DND-41 (cell line): ENCODE data around the gene ROCK2.

Experiments used
- ATAC-seq: fragments of 200-7000 bp; cut with Tn5 transposase; 3 replicates; pipeline ENCODE4 v1.9.1; 2021; ENCODE audit warnings: low read depth; ENCODE audit not compliant: insufficient read depth
- DNase-seq: peaks from one replicate; pipeline ENCODE4 v3.0.0-alpha.2; 2020
- H2AFZ ChIP-seq: 2 replicates; pipeline ENCODE4 v1.6.0; 2012; ENCODE audit warnings: low read depth, low read length
- H3K27ac ChIP-seq: 2 replicates; pipeline ENCODE4 v1.5.1; 2012; ENCODE audit warnings: low read length, inconsistent platforms
- H3K27me3 ChIP-seq: fragments of 200-600 bp; sonication (generic); 2 replicates; pipeline ENCODE4 v1.6.0; 2012; ENCODE audit warnings: low read length, mild to moderate bottlenecking, inconsistent platforms; ENCODE audit not compliant: insufficient read depth, poor library complexity
- H3K36me3 ChIP-seq: 2 replicates; pipeline ENCODE4 v1.5.1; 2012; ENCODE audit warnings: low read length, inconsistent platforms; ENCODE audit not compliant: insufficient read depth
- H3K4me1 ChIP-seq: 2 replicates; pipeline ENCODE4 v1.5.1; 2012; ENCODE audit warnings: mild to moderate bottlenecking, low read length; ENCODE audit not compliant: insufficient read depth
- H3K4me2 ChIP-seq: 2 replicates; pipeline ENCODE4 v1.6.0; 2012; ENCODE audit warnings: mild to moderate bottlenecking, moderate library complexity, low read length, inconsistent platforms; ENCODE audit not compliant: insufficient read depth
- H3K4me3 ChIP-seq, 2 experiments: fragments of 200-600 bp in 1 of 2; shearing (Covaris generic) in 1 of 2; 2 replicates each; pipeline ENCODE4 v1.5.1; 2012 to 2016; ENCODE audit warnings: inconsistent platforms in 2 of 2, low read length in 2 of 2, mild to moderate bottlenecking in 2 of 2, low read depth in 1 of 2, moderate library complexity in 1 of 2
- H3K79me2 ChIP-seq: 2 replicates; pipeline ENCODE4 v1.6.0; 2012; ENCODE audit warnings: low read length, inconsistent platforms; ENCODE audit not compliant: insufficient read depth
- H3K9ac ChIP-seq: 2 replicates; pipeline ENCODE4 v1.6.0; 2012; ENCODE audit warnings: low read depth, mild to moderate bottlenecking, inconsistent platforms, low read length, moderate library complexity
- H3K9me3 ChIP-seq: 2 replicates; pipeline ENCODE4 v1.5.1; 2012; ENCODE audit warnings: low read length, moderate library complexity, mild to moderate bottlenecking, inconsistent platforms; ENCODE audit not compliant: insufficient read depth, severe bottlenecking
- H4K20me1 ChIP-seq: 2 replicates; pipeline ENCODE4 v1.6.0; 2012; ENCODE audit warnings: low read length; ENCODE audit not compliant: insufficient read depth
- EZH2 ChIP-seq: IDR thresholded peaks from 3 replicates; pipeline ENCODE4 v1.6.1; 2012; ENCODE audit warnings: borderline replicate concordance, low read depth, mild to moderate bottlenecking, moderate library complexity, low read length, inconsistent platforms; ENCODE audit not compliant: severe bottlenecking
- TF ChIP-seq, protein P1 (sequence below): IDR thresholded peaks from 2 replicates; pipeline ENCODE4 v1.5.1; 2012; ENCODE audit warnings: borderline replicate concordance, low read length, moderate library complexity, mild to moderate bottlenecking; ENCODE audit not compliant: poor library complexity, severe bottlenecking; ENCODE audit errors: extremely low read depth

ROCK2 gene

DNA sequence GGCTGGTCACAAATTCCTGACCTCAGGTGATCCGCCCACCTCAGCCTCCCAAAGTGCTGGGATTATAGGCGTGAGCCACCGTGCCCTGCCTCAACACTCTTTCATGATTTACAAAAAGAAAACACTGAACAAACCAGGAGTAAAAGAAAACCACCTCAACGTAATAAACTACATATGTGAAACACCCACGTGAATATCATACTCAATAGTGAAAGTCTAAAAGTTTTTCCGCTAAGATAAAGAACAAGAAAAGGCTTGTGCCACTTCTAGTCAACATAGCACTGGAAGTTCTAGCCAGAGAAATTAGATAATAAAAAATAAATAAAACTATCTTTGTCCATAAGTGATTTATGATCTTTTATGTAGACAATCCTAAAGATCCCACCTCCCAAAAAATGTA, 68.5 kb downstream of the ROCK2 start:
- no peak overlapping the region for H3K4me2 ChIP-seq
- TF ChIP-seq, protein P1, sequence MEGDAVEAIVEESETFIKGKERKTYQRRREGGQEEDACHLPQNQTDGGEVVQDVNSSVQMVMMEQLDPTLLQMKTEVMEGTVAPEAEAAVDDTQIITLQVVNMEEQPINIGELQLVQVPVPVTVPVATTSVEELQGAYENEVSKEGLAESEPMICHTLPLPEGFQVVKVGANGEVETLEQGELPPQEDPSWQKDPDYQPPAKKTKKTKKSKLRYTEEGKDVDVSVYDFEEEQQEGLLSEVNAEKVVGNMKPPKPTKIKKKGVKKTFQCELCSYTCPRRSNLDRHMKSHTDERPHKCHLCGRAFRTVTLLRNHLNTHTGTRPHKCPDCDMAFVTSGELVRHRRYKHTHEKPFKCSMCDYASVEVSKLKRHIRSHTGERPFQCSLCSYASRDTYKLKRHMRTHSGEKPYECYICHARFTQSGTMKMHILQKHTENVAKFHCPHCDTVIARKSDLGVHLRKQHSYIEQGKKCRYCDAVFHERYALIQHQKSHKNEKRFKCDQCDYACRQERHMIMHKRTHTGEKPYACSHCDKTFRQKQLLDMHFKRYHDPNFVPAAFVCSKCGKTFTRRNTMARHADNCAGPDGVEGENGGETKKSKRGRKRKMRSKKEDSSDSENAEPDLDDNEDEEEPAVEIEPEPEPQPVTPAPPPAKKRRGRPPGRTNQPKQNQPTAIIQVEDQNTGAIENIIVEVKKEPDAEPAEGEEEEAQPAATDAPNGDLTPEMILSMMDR = no peak
- no peak for TF ChIP-seq EZH2
- H3K9ac ChIP-seq = no peak overlapping the region
- H3K36me3 ChIP-seq = peaks cover 15% of the 10 kb centered on the region; the same call in 1 of the 2 replicates
- ATAC-seq = no peak
- peaks cover 17% of the 10 kb centered on the region; the same call in 1 of the 2 replicates for H3K79me2 ChIP-seq
- no peaks in the 10 kb centered on the region for H3K4me1 ChIP-seq
- no peak overlapping the region for H3K27ac ChIP-seq
- H3K4me3 ChIP-seq = no peak overlapping the region
- no peaks in the 10 kb centered on the region for H3K27me3 ChIP-seq
- no peaks in the 10 kb centered on the region for H3K9me3 ChIP-seq
- DNase-seq = no peak
- H2AFZ ChIP-seq = no peak overlapping the region
- no peaks in the 10 kb centered on the region; the same call in 1 of the 2 replicates for H4K20me1 ChIP-seq

DNA sequence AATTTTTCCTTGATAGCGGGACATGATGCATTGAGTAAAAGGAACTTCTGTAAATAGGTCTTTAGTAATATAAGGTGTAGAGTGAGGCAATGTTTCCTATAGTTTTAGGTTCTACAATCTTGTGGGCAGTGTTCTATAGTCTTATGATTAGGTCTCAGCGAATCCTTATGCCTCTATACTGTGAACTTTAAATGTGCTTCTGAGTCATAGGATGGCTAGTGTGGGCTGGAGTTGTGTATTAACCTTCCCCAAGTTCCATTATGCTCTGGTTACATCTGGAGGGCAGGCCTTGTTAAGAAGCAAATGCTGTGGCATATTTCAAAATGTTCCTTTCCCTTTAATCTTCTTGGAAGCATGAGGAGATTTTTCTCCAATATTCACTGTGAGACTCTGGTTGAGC, 73.5 kb downstream of the ROCK2 start:
- Histone ChIP-seq H3K4me1 (no peaks in the 10 kb centered on the region), H3K27ac (no peak overlapping the region), H3K4me2 (no peak overlapping the region), H2AFZ (no peak overlapping the region), H3K27me3 (no peaks in the 10 kb centered on the region), H3K9ac (no peak overlapping the region), H4K20me1 (no peaks in the 10 kb centered on the region), H3K36me3 (peaks cover 5% of the 10 kb centered on the region; the same call in 1 of the 2 replicates), H3K79me2 (peaks cover 3% of the 10 kb centered on the region; the same call in 1 of the 2 replicates), H3K4me3 (no peak overlapping the region), H3K9me3 (no peaks in the 10 kb centered on the region)
- ATAC-seq (no peak), DNase-seq (no peak)
- TF ChIP-seq, protein P1 = no peak
- no peak for TF ChIP-seq EZH2

DNA sequence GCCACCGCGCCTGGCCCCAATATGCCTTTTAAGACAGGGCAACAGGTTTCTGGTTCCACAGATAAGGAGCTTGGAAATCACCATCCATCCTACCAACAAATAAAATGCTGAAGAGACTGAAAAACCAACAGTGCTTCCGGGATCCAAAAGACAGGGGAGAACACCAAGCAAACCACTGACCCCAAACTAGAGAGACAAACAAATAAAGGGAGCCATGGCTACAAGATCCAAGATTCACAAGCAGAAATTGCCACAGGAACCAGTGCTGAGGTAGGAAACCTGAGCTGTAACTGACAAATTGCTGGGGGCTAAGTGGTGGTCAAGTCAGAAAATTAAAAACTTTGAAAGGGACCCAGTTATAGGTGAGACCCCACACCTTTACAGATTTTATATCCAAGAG, 76.5 kb downstream of the ROCK2 start:
- TF ChIP-seq EZH2 = no peak
- DNase-seq (no peak), ATAC-seq (no peak)
- H4K20me1 ChIP-seq = no peaks in the 10 kb centered on the region; the same call in 1 of the 2 replicates
- no peak overlapping the region for H2AFZ ChIP-seq
- no peak overlapping the region for H3K4me2 ChIP-seq
- peaks cover 10% of the 10 kb centered on the region; the same call in 1 of the 2 replicates for H3K36me3 ChIP-seq
- no peak overlapping the region for H3K4me3 ChIP-seq
- H3K79me2 ChIP-seq = peaks cover 7% of the 10 kb centered on the region
- H3K9me3 ChIP-seq = no peaks in the 10 kb centered on the region
- H3K27me3 ChIP-seq = no peaks in the 10 kb centered on the region
- H3K4me1 ChIP-seq = no peaks in the 10 kb centered on the region
- H3K9ac ChIP-seq = no peak overlapping the region
- no peak overlapping the region for H3K27ac ChIP-seq

DNA sequence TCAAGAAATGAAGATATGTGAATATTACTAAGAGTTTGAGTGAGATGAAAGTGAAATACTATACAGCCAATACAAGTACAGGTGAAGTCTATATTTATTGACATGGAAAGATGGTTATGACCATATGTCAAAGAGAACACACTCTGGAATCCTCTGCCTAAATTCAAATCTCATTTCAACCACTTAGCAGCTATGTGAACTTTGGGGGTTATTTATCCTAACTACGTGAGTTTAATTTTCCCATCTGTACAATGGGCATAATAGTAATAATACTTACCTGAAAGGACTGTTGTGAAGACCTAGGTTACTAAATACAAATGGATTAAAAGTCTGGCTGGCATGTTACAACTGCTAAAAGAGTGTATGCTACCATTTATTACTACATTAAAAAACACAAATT, 79.6 kb downstream of the ROCK2 start:
- Histone ChIP-seq H3K36me3 (peaks cover 5% of the 10 kb centered on the region; the same call in 1 of the 2 replicates), H3K79me2 (peaks cover 9% of the 10 kb centered on the region), H3K27me3 (no peaks in the 10 kb centered on the region), H4K20me1 (no peaks in the 10 kb centered on the region; the same call in 1 of the 2 replicates), H3K4me1 (no peaks in the 10 kb centered on the region), H3K9ac (no peak overlapping the region), H3K4me3 (no peak overlapping the region), H2AFZ (no peak overlapping the region), H3K27ac (no peak overlapping the region), H3K4me2 (no peak overlapping the region), H3K9me3 (no peaks in the 10 kb centered on the region)
- TF ChIP-seq, protein P1 = no peak
- TF ChIP-seq EZH2 = no peak
- ATAC-seq (no peak), DNase-seq (no peak)
